ENCODE results near the gene RGS12.

The RGS12 gene

GRCh38 chr4:3334316-3334715 is 41.5 kb downstream of the RGS12 start:
- FAIRE-seq = no peak

- FAIRE-seq = no peak
These were observed 42.6 kb downstream of the RGS12 start for GRCh38 chr4:3335385-3335784.

- no peak for FAIRE-seq
These were observed 43.2 kb downstream of the RGS12 start for GRCh38 chr4:3335982-3336381.

- FAIRE-seq = no peak
These were observed 43.8 kb downstream of the RGS12 start for GRCh38 chr4:3336382-3337356.

GRCh38 chr4:3337357-3337732 is 44.5 kb downstream of the RGS12 start:
- no peak for FAIRE-seq

- FAIRE-seq = no peak
These were observed 45.0 kb downstream of the RGS12 start for GRCh38 chr4:3337811-3338210.

GRCh38 chr4:3338321-3338838 is 45.6 kb downstream of the RGS12 start:
- FAIRE-seq = no peak

- no peak for FAIRE-seq
These were observed 46.2 kb downstream of the RGS12 start for GRCh38 chr4:3338976-3339531.

GRCh38 chr4:3339577-3339976 is 46.8 kb downstream of the RGS12 start:
- FAIRE-seq = no peak

GRCh38 chr4:3340038-3340699 is 47.3 kb downstream of the RGS12 start:
- no peak for FAIRE-seq

- no peak for FAIRE-seq
These were observed 47.9 kb downstream of the RGS12 start for GRCh38 chr4:3340700-3341083.

- FAIRE-seq = no peak
These were observed 48.9 kb downstream of the RGS12 start for GRCh38 chr4:3341760-3342159.

- FAIRE-seq = no peak
These were observed 49.5 kb downstream of the RGS12 start for GRCh38 chr4:3342182-3342854.

Data from TTC549 (cell line).